MG63 (cell line): ENCODE results near the gene PSMB10. TPM values are rescaled to one million over a fixed set of nuclear protein-coding genes. Genes with fewer than 3 reads are reported as not detected.
A peak's percentile ranks its signal among the peaks of the same experiment; 100 is the strongest.

Experiments
- DNase-seq: peaks from one replicate; pipeline ENCODE4 v3.0.0-alpha.2; 2020
- H3K27me3 ChIP-seq: fragments of 250-450 bp; sonication (Bioruptor Pico); 2 replicates; pipeline ENCODE4 v1.5.1; 2020; ENCODE audit warnings: mild to moderate bottlenecking, moderate library complexity
- H3K36me3 ChIP-seq: fragments of 250-450 bp; sonication (Bioruptor Pico); 2 replicates; pipeline ENCODE4 v1.5.1; 2020; ENCODE audit warnings: mild to moderate bottlenecking, moderate library complexity
- H3K4me3 ChIP-seq: fragments of 250-450 bp; sonication (Bioruptor Pico); 2 replicates; pipeline ENCODE4 v1.5.1; 2020; ENCODE audit warnings: mild to moderate bottlenecking, moderate library complexity
- H3K9me3 ChIP-seq: fragments of 250-450 bp; sonication (Bioruptor Pico); 2 replicates; pipeline ENCODE4 v1.5.1; 2020; ENCODE audit warnings: mild to moderate bottlenecking, moderate library complexity
- total RNA-seq: library from RNA; depleted of rRNA; stranded (reverse); fragments of >200 nt; shearing (Covaris generic); gene quantifications from 2 replicates; pipeline ENCODE4 v1.2.3, GENCODE V29; 2014; ENCODE audit warnings: low replicate concordance; rRNA removed

Gene PSMB10
- total RNA-seq, 1 experiment from 2014 or later = 12.7 TPM

DNA sequence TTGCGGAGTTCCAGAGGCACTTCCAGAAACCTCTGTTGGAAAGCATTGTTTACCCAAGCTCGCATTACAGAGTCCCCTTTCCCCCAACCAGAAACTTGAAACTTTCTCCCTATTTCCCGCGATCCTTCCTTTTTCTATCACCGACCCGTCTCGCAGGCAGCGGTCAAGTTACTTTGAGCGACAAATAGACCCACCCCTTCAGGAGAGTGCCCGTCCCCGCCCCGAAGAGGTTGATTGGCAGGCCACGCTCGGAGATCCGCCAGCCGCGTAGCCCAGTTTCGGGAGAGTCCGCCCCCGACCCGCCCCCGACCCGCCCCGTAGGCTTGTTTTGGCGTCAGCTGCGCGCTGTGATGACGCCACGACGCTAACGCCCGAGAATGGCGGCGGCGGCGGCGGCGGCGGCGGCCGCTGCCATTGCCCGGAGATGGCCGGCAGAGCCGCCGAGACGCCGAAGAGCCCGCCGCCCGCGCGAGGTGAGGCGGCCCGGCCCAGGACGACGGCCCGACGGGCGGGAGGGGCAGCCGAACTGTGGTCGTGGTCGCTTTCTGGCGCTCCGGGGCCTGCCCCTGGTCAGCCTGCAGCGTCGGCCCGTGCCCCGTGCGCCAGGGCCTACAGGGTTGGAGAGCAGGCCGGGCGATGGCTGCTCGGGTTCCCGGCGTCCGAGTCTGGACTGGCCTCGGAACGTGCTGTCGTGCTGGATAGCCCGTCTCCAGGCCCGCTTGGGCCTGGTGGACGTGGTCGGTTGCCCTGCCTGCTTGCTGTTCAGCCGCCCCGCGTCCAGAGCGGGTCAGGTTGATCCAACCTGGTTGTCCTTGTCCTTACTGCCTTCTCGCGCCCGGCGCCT is 43.5 kb downstream of the PSMB10 start, which contains the start of gene PSKH1:
Gene PSKH1 (plus strand): TSS at position 356 of the 844 bp plus-strand sequence. CDS start 15,496 bp downstream, outside the sequence.
- Histone ChIP-seq H3K36me3 (no peaks in the 10 kb centered on the region), H3K9me3 (no peaks in the 10 kb centered on the region), H3K4me3 (peak within 1 kb of the TSS; percentile 75), H3K27me3 (no peaks in the 10 kb centered on the region)
- peak; percentile 88 for DNase-seq

DNA sequence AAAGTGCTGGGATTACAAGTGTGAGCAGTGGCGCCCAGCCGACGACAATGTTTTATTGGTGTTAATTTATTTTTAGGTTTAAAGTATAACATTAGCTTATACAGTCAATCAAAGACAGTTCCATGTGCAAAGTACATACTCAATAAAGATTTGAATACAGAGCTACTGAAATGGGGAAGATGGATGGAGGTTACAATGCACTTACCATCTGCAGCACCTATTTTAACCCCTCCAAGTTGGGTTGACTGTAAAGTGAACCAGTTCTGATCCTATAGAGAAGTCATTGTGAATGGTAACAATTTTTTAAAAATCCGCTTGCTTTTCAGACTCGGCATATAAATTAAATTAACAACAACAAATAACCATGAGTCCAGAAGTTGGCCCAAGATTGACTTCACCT is 44.3 kb downstream of the PSMB10 start:
- no peak for DNase-seq
- no peaks in the 10 kb centered on the region for H3K9me3 ChIP-seq
- H3K36me3 ChIP-seq = no peaks in the 10 kb centered on the region
- peak overlapping the region; percentile 75 for H3K4me3 ChIP-seq
- H3K27me3 ChIP-seq = no peaks in the 10 kb centered on the region

- H3K4me3 ChIP-seq = no peak overlapping the region
- peaks cover 9% of the 10 kb centered on the region for H3K36me3 ChIP-seq
- H3K27me3 ChIP-seq = no peaks in the 10 kb centered on the region
- no peaks in the 10 kb centered on the region for H3K9me3 ChIP-seq
- DNase-seq = no peak
Observed at GRCh38 chr16:67888331-67888730, 48.3 kb downstream of the PSMB10 start.

DNA sequence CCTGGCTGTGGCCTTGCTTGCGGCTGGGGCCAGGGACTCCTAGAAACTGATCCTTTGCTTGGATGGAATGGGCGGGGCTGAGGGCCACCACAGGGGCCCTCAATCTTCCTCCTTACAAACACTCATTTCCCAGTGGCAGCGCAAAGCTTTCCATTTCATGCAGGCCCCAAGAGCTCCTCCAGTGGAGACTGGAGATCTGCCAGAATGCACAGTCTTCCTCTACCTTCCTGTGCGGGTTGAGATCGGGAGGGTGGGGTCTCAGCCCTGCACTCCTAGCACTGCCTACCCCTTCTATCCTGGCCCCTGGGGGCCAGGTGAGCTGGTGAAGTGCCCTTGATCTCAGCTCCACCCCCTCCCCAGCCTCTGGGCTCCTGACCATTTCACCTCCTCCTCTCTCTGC is 50.3 kb downstream of the PSMB10 start:
- H3K4me3 ChIP-seq = no peak overlapping the region
- H3K9me3 ChIP-seq = no peaks in the 10 kb centered on the region
- H3K36me3 ChIP-seq = peaks cover 10% of the 10 kb centered on the region
- no peaks in the 10 kb centered on the region for H3K27me3 ChIP-seq
- DNase-seq = no peak

- Histone ChIP-seq H3K4me3 (no peak overlapping the region), H3K27me3 (no peaks in the 10 kb centered on the region), H3K36me3 (peaks cover 10% of the 10 kb centered on the region), H3K9me3 (no peaks in the 10 kb centered on the region)
- DNase-seq = no peak
Observed at GRCh38 chr16:67885976-67886375, 50.7 kb downstream of the PSMB10 start.

DNA sequence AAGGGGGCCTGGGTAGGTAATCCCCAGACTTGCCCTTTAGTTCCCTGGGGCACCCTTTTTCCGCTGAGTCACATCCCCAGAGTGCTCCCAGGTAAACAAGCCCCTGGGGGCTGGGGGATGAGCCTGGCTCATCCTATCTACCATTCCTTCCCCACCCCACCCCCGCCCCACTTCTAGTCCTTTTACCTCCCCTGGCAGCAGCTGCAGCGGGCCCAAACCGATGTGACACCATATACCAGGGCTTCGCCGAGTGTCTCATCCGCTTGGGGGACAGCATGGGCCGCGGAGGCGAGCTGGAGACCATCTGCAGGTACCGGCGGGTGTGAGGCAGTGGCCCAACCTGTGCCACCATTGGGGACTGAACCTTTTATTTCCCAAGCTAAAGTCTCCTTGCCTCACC is 51.1 kb downstream of the PSMB10 start:
- Histone ChIP-seq H3K36me3 (peaks cover 10% of the 10 kb centered on the region), H3K4me3 (no peak overlapping the region), H3K9me3 (no peaks in the 10 kb centered on the region), H3K27me3 (no peaks in the 10 kb centered on the region)
- DNase-seq = no peak

DNA sequence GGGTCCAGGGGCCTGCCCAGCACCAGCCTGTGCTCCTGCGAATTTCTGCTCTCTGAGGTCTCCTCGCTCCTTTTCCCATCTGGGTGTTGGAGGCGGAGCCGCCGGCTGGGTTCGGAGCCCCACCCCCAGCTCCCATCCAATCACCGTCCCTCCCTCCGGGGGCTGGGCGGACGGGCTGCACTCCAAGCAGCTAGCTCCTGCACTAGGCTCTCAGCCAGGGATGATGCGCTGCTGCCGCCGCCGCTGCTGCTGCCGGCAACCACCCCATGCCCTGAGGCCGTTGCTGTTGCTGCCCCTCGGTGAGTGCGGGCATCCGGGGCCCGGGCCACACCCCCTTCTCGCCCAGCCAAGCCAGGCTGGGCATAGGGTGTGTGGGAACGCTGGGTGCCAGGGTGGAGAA is 52.0 kb downstream of the PSMB10 start, which contains the start of gene NRN1L:
Gene NRN1L (plus strand): TSS at position 202 of the 400 bp plus-strand sequence. CDS start 19 bp downstream, at position 221.
- no peak for DNase-seq
- H3K27me3 ChIP-seq = no peaks in the 10 kb centered on the region
- H3K4me3 ChIP-seq = no peak within 1 kb of the TSS
- no peaks in the 10 kb centered on the region for H3K9me3 ChIP-seq
- peaks cover 10% of the 10 kb centered on the region for H3K36me3 ChIP-seq

Other genes starting within 250 kb of the PSMB10 start
- 11.8 and 13.4 TPM in 2 replicates for gene GFOD2, start 217.5 kb downstream of the PSMB10 start, total RNA-seq
- 0.79 and 1.8 TPM in 2 replicates for gene RANBP10, start 130.3 kb downstream of the PSMB10 start, total RNA-seq
- 1.4 TPM in 1 of 2 replicates, not detected in the other for gene TSNAXIP1, start 130.0 kb downstream of the PSMB10 start, total RNA-seq
- gene THAP11, start 94.5 kb downstream of the PSMB10 start, total RNA-seq = 37.2 and 42.9 TPM in 2 replicates
- gene NUTF2, start 89.9 kb downstream of the PSMB10 start, total RNA-seq = 55.9 and 178 TPM in 2 replicates
- 20.4 and 27.4 TPM in 2 replicates for gene CENPT, start 89.2 kb downstream of the PSMB10 start, total RNA-seq
- 19.8 and 38.6 TPM in 2 replicates for gene EDC4, start 63.8 kb downstream of the PSMB10 start, total RNA-seq
- not detected in 2 replicates for gene NRN1L, start 52.0 kb downstream of the PSMB10 start, total RNA-seq
- gene PSKH1, start 43.6 kb downstream of the PSMB10 start, total RNA-seq = 3.1 and 13.8 TPM in 2 replicates
- 0.72 and 1.9 TPM in 2 replicates for gene CTRL, start 5.0 kb downstream of the PSMB10 start, total RNA-seq
- gene LCAT, start 7.3 kb upstream of the PSMB10 start, total RNA-seq = 0.16 TPM in 1 of 2 replicates, not detected in the other
- gene SLC12A4, start 31.8 kb upstream of the PSMB10 start, total RNA-seq = 11.9 and 12.3 TPM in 2 replicates
- not detected in 2 replicates for gene DPEP3, start 43.6 kb upstream of the PSMB10 start, total RNA-seq
- gene DPEP2, start 62.6 kb upstream of the PSMB10 start, total RNA-seq = not detected in 2 replicates
- gene DPEP2NB, start 79.1 kb upstream of the PSMB10 start, total RNA-seq = not detected in 2 replicates
- 17.9 and 18.0 TPM in 2 replicates for gene DDX28, start 86.4 kb upstream of the PSMB10 start, total RNA-seq
- 16.9 and 25.0 TPM in 2 replicates for gene DUS2, start 86.4 kb upstream of the PSMB10 start, total RNA-seq
- gene NFATC3, start 148.5 kb upstream of the PSMB10 start, total RNA-seq = 4.5 and 4.6 TPM in 2 replicates